MM.1S (cell line): ENCODE results near the gene FADS3.

Experiments
- DNase-seq: peaks from one replicate; pipeline ENCODE4 v3.0.0-alpha.2; 2015
- H2AFZ ChIP-seq: fragments of 300-600 bp; sonication (generic); 2 replicates; pipeline ENCODE4 v1.6.0; 2016; ENCODE audit warnings: antibody characterized with exemption, low read length
- H3F3A ChIP-seq: fragments of 300-600 bp; sonication (generic); 2 replicates; pipeline ENCODE4 v1.6.1; 2016; ENCODE audit warnings: mild to moderate bottlenecking, antibody characterized with exemption, low read length, moderate library complexity, mixed read lengths; ENCODE audit not compliant: insufficient read depth
- H3K27ac ChIP-seq: fragments of 300-600 bp; sonication (generic); 2 replicates; pipeline ENCODE4 v1.5.1; 2016; ENCODE audit warnings: mild to moderate bottlenecking, low read length
- H3K27me3 ChIP-seq: fragments of 300-600 bp; sonication (generic); replicated peaks from 2 replicates; pipeline ENCODE4 v1.6.0; 2016; ENCODE audit warnings: low read length; ENCODE audit not compliant: insufficient read depth
- H3K36me3 ChIP-seq: fragments of 300-600 bp; sonication (generic); replicated peaks from 2 replicates; pipeline ENCODE4 v1.6.1; 2016; ENCODE audit warnings: mild to moderate bottlenecking, low read length, mixed read lengths; ENCODE audit not compliant: insufficient read depth
- H3K4me1 ChIP-seq: fragments of 300-600 bp; sonication (generic); 2 replicates; pipeline ENCODE4 v1.6.1; 2016; ENCODE audit warnings: low read length, mixed read lengths
- H3K4me2 ChIP-seq: fragments of 300-600 bp; sonication (generic); 2 replicates; pipeline ENCODE4 v1.6.0; 2016; ENCODE audit warnings: low read depth, low read length
- H3K4me3 ChIP-seq: fragments of 300-600 bp; sonication (generic); 2 replicates; pipeline ENCODE4 v1.5.1; 2016; ENCODE audit warnings: low read length, mixed read lengths
- H3K79me2 ChIP-seq: fragments of 300-600 bp; sonication (generic); 2 replicates; pipeline ENCODE4 v1.6.1; 2016; ENCODE audit warnings: mixed run types, low read length, mixed read lengths
- H3K9ac ChIP-seq: fragments of 300-600 bp; sonication (generic); 2 replicates; pipeline ENCODE4 v1.6.1; 2016; ENCODE audit warnings: low read length, mixed read lengths
- H3K9me2 ChIP-seq: fragments of 300-600 bp; sonication (generic); replicated peaks from 2 replicates; pipeline ENCODE4 v1.6.1; 2016; ENCODE audit warnings: mild to moderate bottlenecking, low read length, mixed read lengths; ENCODE audit not compliant: insufficient read depth
- H3K9me3 ChIP-seq: fragments of 300-600 bp; sonication (generic); replicated peaks from 2 replicates; pipeline ENCODE4 v1.6.1; 2016; ENCODE audit warnings: mild to moderate bottlenecking, low read length, mixed read lengths; ENCODE audit not compliant: insufficient read depth
- H4K20me1 ChIP-seq: fragments of 300-600 bp; sonication (generic); 2 replicates; pipeline ENCODE4 v1.6.1; 2016; ENCODE audit warnings: mild to moderate bottlenecking, low read length, moderate library complexity, mixed read lengths; ENCODE audit not compliant: insufficient read depth
- EZH2 ChIP-seq: fragments of 300-600 bp; sonication (generic); optimal IDR thresholded peaks from 2 replicates; pipeline ENCODE3; 2017; ENCODE audit warnings: low read depth, mild to moderate bottlenecking, antibody characterized with exemption, low read length, mixed read lengths
- EZH2phosphoT487 ChIP-seq: fragments of 300-600 bp; sonication (generic); IDR thresholded peaks from 2 replicates; pipeline ENCODE4 v1.6.1; 2018; ENCODE audit warnings: antibody characterized with exemption, low read length
- TF ChIP-seq, protein P1 (sequence below): fragments of 300-600 bp; sonication (generic); IDR thresholded peaks from 2 replicates; pipeline ENCODE4 v1.5.1; 2016; ENCODE audit warnings: antibody characterized with exemption, low read length, mixed read lengths

The FADS3 gene

DNA sequence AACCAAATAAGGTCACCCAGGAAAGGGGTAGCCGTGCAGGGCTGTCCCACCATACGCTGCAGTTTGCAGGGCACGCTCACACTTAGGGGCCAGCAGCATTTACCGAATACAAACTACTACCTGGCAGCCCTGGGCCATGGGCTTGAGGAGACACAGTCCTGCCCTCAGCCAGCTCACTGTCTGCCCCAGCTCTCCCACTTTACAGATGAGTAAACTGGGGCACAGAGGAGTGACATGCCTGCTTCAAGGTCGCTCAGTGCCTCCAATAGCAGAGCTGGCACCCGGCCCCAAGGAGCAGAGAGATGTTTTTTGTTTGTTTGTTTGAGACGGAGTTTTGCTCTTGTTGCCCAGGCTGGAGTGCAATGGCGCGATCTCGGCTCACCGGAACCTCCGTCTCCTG lies 2.8 kb downstream of the FADS3 start:
- H3K36me3 ChIP-seq: no peaks in the 10 kb centered on the region

DNA sequence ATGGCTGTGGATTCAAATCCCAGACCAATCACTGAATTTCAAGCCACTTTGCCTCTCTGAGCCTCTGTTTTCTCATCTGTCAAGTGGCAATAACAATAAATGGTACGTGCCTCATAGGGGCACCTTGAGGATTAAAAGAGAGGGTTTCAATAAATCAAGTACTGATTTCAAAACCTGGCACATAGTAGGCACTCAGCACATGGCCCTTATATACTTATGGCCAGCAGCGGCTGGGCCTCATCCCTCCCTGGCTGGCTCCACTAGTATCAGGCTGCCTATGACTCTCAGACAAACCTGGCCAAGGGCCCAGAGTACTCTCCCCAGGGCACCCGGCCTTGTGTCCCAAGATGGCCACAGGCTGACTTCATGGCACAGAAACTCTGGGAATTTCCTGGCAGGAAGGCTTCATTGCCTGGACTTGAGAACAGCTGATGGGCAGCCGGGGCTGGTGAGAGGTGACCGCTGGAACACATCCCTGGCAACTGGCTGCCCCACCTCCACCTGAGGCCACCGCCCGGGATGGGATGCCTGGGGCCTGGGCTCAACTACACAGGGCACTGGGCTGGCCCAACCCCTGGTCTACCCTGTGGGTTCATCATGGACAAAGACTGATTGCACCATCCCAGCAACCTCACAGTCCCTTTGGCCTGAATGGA lies 3.4 kb downstream of the FADS3 start:
- no peaks in the 10 kb centered on the region for H3K36me3 ChIP-seq
- no peaks in the 10 kb centered on the region for H3K9me3 ChIP-seq
- H3K4me2 ChIP-seq: no peak overlapping the region
- no peak for DNase-seq
- H3K4me1 ChIP-seq: peaks cover 4% of the 10 kb centered on the region; the same call in 1 of the 2 replicates
- H3K9me2 ChIP-seq: no peaks in the 10 kb centered on the region
- no peaks in the 10 kb centered on the region for H4K20me1 ChIP-seq
- no peak overlapping the region for H3K27ac ChIP-seq
- H3K27me3 ChIP-seq: peaks cover 8% of the 10 kb centered on the region
- no peak overlapping the region for H2AFZ ChIP-seq
- H3K9ac ChIP-seq: no peak overlapping the region
- TF ChIP-seq EZH2: no peak
- no peak for TF ChIP-seq EZH2phosphoT487
- TF ChIP-seq, protein P1, sequence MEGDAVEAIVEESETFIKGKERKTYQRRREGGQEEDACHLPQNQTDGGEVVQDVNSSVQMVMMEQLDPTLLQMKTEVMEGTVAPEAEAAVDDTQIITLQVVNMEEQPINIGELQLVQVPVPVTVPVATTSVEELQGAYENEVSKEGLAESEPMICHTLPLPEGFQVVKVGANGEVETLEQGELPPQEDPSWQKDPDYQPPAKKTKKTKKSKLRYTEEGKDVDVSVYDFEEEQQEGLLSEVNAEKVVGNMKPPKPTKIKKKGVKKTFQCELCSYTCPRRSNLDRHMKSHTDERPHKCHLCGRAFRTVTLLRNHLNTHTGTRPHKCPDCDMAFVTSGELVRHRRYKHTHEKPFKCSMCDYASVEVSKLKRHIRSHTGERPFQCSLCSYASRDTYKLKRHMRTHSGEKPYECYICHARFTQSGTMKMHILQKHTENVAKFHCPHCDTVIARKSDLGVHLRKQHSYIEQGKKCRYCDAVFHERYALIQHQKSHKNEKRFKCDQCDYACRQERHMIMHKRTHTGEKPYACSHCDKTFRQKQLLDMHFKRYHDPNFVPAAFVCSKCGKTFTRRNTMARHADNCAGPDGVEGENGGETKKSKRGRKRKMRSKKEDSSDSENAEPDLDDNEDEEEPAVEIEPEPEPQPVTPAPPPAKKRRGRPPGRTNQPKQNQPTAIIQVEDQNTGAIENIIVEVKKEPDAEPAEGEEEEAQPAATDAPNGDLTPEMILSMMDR: no peak
- peaks cover 12% of the 10 kb centered on the region; the same call in 1 of the 2 replicates for H3F3A ChIP-seq
- no peaks in the 10 kb centered on the region for H3K79me2 ChIP-seq
- no peak overlapping the region for H3K4me3 ChIP-seq

More for the DNA sequence above, 2.8 kb downstream of the FADS3 start:
- Histone ChIP-seq H3K27me3 (peaks cover 13% of the 10 kb centered on the region), H3K9ac (no peak overlapping the region), H4K20me1 (no peaks in the 10 kb centered on the region), H3K4me3 (no peak overlapping the region), H3K9me2 (no peaks in the 10 kb centered on the region), H3K4me2 (no peak overlapping the region), H3K27ac (no peak overlapping the region), H3K9me3 (no peaks in the 10 kb centered on the region), H3F3A (peaks cover 12% of the 10 kb centered on the region; the same call in 1 of the 2 replicates), H2AFZ (no peak overlapping the region), H3K79me2 (no peaks in the 10 kb centered on the region), H3K4me1 (peaks cover 4% of the 10 kb centered on the region; the same call in 1 of the 2 replicates)
- DNase-seq: no peak
- TF ChIP-seq, protein P1: no peak
- no peak for TF ChIP-seq EZH2phosphoT487
- TF ChIP-seq EZH2: no peak

DNA sequence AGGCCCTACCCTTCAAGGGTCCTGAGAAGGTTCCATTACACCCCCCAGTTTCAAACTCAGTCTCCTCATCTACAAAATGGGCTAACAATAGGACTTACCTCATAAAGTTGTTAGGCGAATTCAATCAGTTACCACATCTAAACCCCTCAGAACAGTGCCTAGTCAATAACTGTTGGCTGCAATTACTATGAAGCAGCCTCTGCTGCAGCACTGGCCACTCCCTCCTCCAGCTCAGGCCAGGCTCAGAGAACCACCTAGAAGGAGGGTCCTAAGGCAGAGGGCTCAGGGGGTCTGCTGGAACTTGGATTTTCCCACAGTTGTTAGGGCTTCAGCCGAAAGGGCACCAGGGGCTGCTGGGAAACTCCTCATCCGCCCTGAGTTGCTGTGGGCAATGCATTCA lies 4.7 kb downstream of the FADS3 start:
- TF ChIP-seq, protein P1: no peak
- TF ChIP-seq EZH2phosphoT487: no peak
- TF ChIP-seq EZH2: no peak
- Histone ChIP-seq H3K9ac (no peak overlapping the region), H3K4me2 (no peak overlapping the region), H3K4me1 (peaks cover 4% of the 10 kb centered on the region; the same call in 1 of the 2 replicates), H3K4me3 (no peak overlapping the region), H3F3A (0 out of 2 replicates have a peak, but pooled peaks cover 1% of the 10 kb centered on the region), H3K27me3 (peaks cover 6% of the 10 kb centered on the region; the same call in 1 of the 2 replicates), H3K9me2 (no peaks in the 10 kb centered on the region), H3K27ac (no peak overlapping the region), H2AFZ (no peak overlapping the region), H3K79me2 (no peaks in the 10 kb centered on the region), H4K20me1 (no peaks in the 10 kb centered on the region), H3K36me3 (no peaks in the 10 kb centered on the region), H3K9me3 (no peaks in the 10 kb centered on the region)
- no peak for DNase-seq
